Uterus (tissue), 4 donors: ENCODE measurements around the gene MCU. TPM values are rescaled to one million over a fixed set of nuclear protein-coding genes. Genes with fewer than 3 reads are reported as not detected.

Source experiments
- DNase-seq, 2 donors: peaks; one replicate each; pipeline ENCODE4 v3.0.0-alpha.2; 2019 to 2020
- H3K27ac ChIP-seq, 2 donors: fragments of 200-600 bp; sonication (generic); 1 replicate in 1 of 2; 2 replicates in 1 of 2; pipeline ENCODE4 v1.5.1; 2016 to 2018
- H3K27me3 ChIP-seq, 2 donors: fragments of 200-600 bp; sonication (generic); one replicate each; pipeline ENCODE4 v1.5.1; 2018 to 2019; ENCODE audit warnings: control low read depth in 1 of 2
- H3K36me3 ChIP-seq, 2 donors: fragments of 200-600 bp; sonication (generic); one replicate each; pipeline ENCODE4 v1.5.1; 2019; ENCODE audit warnings: control low read depth in 1 of 2
- H3K4me1 ChIP-seq, 2 donors: fragments of 200-600 bp; sonication (generic); one replicate each; pipeline ENCODE4 v1.5.1; 2018 to 2019; ENCODE audit warnings: control low read depth in 1 of 2
- H3K4me3 ChIP-seq, 2 donors: fragments of 200-600 bp; sonication (generic); 1 replicate in 1 of 2; 2 replicates in 1 of 2; pipeline ENCODE4 v1.5.1; 2018 to 2019; ENCODE audit warnings: mild to moderate bottlenecking in 1 of 2
- H3K9me3 ChIP-seq, 2 donors: fragments of 200-600 bp; sonication (generic); one replicate each; pipeline ENCODE4 v1.5.1; 2019; ENCODE audit warnings: control low read depth in 1 of 2
- CTCF ChIP-seq, 4 experiments: fragments of 200-600 bp in 2 of 4; fragments of 450-650 bp in 2 of 4; sonication (generic) in 2 of 4; IDR thresholded peaks; one replicate each; pipeline ENCODE4 v1.5.1; 2016 to 2019; ENCODE audit warnings: antibody characterized with exemption in 4 of 4, mild to moderate bottlenecking in 2 of 4, moderate library complexity in 1 of 4
- POLR2A ChIP-seq, 2 donors: fragments of 450-650 bp; IDR thresholded peaks; one replicate each; pipeline ENCODE4 v1.6.1; 2016; ENCODE audit warnings: antibody characterized with exemption in 2 of 2, mild to moderate bottlenecking in 1 of 2, moderate library complexity in 1 of 2
- intact Hi-C: fragments of 100-400 bp; cut with DNase I; formaldehyde crosslinking; loops from one replicate; pipeline ENCODE4 v1.15.1; 2023; ENCODE audit warnings: low total_unique reads
- total RNA-seq, 4 donors: library from RNA; depleted of rRNA in 3 of 4; stranded (reverse); fragments of >200 nt in 3 of 4; gene quantifications; one replicate each; pipeline versions ENCODE4 v1.1.0 to v1.2.4, GENCODE V29; 2014 to 2023
- donor health status: DM: yes; HTN: yes; CAD: no.

MCU gene
- total RNA-seq, 4 donors from 2014 or later = 13.2 to 35.8 (median 24.6) TPM

- H3K4me1 ChIP-seq = peaks cover 0 to 10% of the 10 kb centered on the region in 2 donors
- H3K27ac ChIP-seq = peak overlapping the region; percentile 9 to 63
- H3K4me3 ChIP-seq = no peak overlapping the region
- no peaks in the 10 kb centered on the region for H3K9me3 ChIP-seq
- no peak for DNase-seq
- TF ChIP-seq CTCF (IDR thresholded peaks at IDR 0.05) (no peak), POLR2A (IDR thresholded peaks at IDR 0.05) (no peak)
- intact Hi-C loops = loop anchor here (10.0 kb wide), 1 partner anchor 136 kb away; the partner anchor contains the start of gene MCU
- H3K27me3 ChIP-seq = no peaks in the 10 kb centered on the region
- H3K36me3 ChIP-seq = no peaks in the 10 kb centered on the region
Observed at GRCh38 chr10:72830625-72831024, 138.7 kb downstream of the MCU start.

- H3K9me3 ChIP-seq = no peaks in the 10 kb centered on the region
- H3K27me3 ChIP-seq = no peaks in the 10 kb centered on the region
- TF ChIP-seq POLR2A (IDR thresholded peaks at IDR 0.05) = no peak
- no peak for TF ChIP-seq CTCF (IDR thresholded peaks at IDR 0.05)
- H3K27ac ChIP-seq = peak overlapping the region; percentile 15 to 63
- intact Hi-C loops = loop anchor here (10.0 kb wide), 1 partner anchor 137 kb away; the partner anchor contains the start of gene MCU
- H3K4me3 ChIP-seq = peak overlapping the region; percentile 10 to 14
- no peak for DNase-seq
- H3K4me1 ChIP-seq = peaks cover 0 to 10% of the 10 kb centered on the region in 2 donors
- H3K36me3 ChIP-seq = no peaks in the 10 kb centered on the region
Observed at GRCh38 chr10:72831696-72832409, 139.9 kb downstream of the MCU start.

GRCh38 chr10:72832701-72833100, 140.8 kb downstream of the MCU start:
- TF ChIP-seq CTCF (IDR thresholded peaks at IDR 0.05) (no peak), POLR2A (IDR thresholded peaks at IDR 0.05) (no peak)
- Histone ChIP-seq H3K36me3 (no peaks in the 10 kb centered on the region), H3K27me3 (no peaks in the 10 kb centered on the region), H3K9me3 (no peaks in the 10 kb centered on the region), H3K27ac (peak overlapping the region in 1 of 2 donors; percentile 63), H3K4me1 (peaks cover 0 to 10% of the 10 kb centered on the region in 2 donors), H3K4me3 (no peak overlapping the region)
- intact Hi-C loops = loop anchor here (10.0 kb wide), 1 partner anchor 138 kb away; the partner anchor contains the start of gene MCU
- DNase-seq = no peak

- DNase-seq = peak; percentile 39 to 62
- intact Hi-C loops = loop anchor here (10.0 kb wide), 1 partner anchor 140 kb away; the partner anchor contains the start of gene MCU
- Histone ChIP-seq H3K27me3 (no peaks in the 10 kb centered on the region), H3K36me3 (no peaks in the 10 kb centered on the region), H3K9me3 (no peaks in the 10 kb centered on the region), H3K27ac (peak overlapping the region in 1 of 2 donors; percentile 31), H3K4me1 (peaks cover 0 to 10% of the 10 kb centered on the region in 2 donors), H3K4me3 (no peak overlapping the region)
- TF ChIP-seq POLR2A (IDR thresholded peaks at IDR 0.05) (no peak), CTCF (IDR thresholded peaks at IDR 0.05) (peak; percentile 61 to 88 (median 74))
Observed at GRCh38 chr10:72834183-72834825, 142.4 kb downstream of the MCU start.

- H3K9me3 ChIP-seq = no peaks in the 10 kb centered on the region
- intact Hi-C loops = no loop called here
- no peaks in the 10 kb centered on the region for H3K27me3 ChIP-seq
- DNase-seq = no peak
- H3K4me1 ChIP-seq = no peaks in the 10 kb centered on the region
- no peak for TF ChIP-seq CTCF (IDR thresholded peaks at IDR 0.05)
- no peak for TF ChIP-seq POLR2A (IDR thresholded peaks at IDR 0.05)
- H3K36me3 ChIP-seq = no peaks in the 10 kb centered on the region
- H3K4me3 ChIP-seq = no peak overlapping the region
- H3K27ac ChIP-seq = no peak overlapping the region
Observed at GRCh38 chr10:72840319-72840718, 148.4 kb downstream of the MCU start.
